Thyroid gland (tissue), 4 donors: Measurements from ENCODE around the gene RBMS1.

Experiments used
- POLR2A ChIP-seq, 2 donors: fragments of 450-650 bp; IDR thresholded peaks; one replicate each; pipeline ENCODE4 v1.6.1; 2017; ENCODE audit warnings: antibody characterized with exemption in 2 of 2, mild to moderate bottlenecking in 2 of 2, moderate library complexity in 1 of 2
- TF ChIP-seq, protein P1 (sequence below), 6 experiments: fragments of 200-600 bp in 3 of 6; fragments of 450-650 bp in 3 of 6; sonication (generic) in 3 of 6; IDR thresholded peaks; one replicate each; pipeline ENCODE4 v1.5.1; 2016 to 2019; ENCODE audit warnings: antibody characterized with exemption in 6 of 6, mild to moderate bottlenecking in 2 of 6, inconsistent platforms in 1 of 6, moderate library complexity in 1 of 6

DNA sequence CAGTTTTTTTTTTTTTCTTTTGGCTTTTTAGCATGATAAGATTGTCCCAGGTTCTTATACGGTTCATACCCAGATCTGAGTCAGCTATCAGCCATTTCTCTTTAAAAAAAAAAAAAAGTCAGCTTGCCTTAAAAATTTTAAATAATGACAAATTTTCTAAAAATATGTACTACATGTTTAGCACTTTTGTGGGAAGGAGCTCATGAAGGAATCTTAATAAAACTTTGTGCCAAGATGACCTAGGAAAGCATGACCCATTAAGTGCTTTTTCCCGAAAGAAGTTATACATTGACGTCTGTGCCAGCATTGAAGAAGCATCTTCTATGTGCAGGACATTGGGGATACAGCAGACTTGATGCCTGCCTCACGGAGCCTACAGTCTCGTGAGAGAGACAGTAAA, 4.5 kb upstream of the RBMS1 start:
- TF ChIP-seq, protein P1, sequence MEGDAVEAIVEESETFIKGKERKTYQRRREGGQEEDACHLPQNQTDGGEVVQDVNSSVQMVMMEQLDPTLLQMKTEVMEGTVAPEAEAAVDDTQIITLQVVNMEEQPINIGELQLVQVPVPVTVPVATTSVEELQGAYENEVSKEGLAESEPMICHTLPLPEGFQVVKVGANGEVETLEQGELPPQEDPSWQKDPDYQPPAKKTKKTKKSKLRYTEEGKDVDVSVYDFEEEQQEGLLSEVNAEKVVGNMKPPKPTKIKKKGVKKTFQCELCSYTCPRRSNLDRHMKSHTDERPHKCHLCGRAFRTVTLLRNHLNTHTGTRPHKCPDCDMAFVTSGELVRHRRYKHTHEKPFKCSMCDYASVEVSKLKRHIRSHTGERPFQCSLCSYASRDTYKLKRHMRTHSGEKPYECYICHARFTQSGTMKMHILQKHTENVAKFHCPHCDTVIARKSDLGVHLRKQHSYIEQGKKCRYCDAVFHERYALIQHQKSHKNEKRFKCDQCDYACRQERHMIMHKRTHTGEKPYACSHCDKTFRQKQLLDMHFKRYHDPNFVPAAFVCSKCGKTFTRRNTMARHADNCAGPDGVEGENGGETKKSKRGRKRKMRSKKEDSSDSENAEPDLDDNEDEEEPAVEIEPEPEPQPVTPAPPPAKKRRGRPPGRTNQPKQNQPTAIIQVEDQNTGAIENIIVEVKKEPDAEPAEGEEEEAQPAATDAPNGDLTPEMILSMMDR (IDR thresholded peaks at IDR 0.05), result no peak
- TF ChIP-seq POLR2A (IDR thresholded peaks at IDR 0.05), result no peak
